ENCODE results near the gene MIPOL1. TPM values are rescaled to one million over a fixed set of nuclear protein-coding genes. Genes with fewer than 3 reads are reported as not detected.

The MIPOL1 gene
- total and polyA plus RNA-seq, 9 donors = 5.0 to 29.5 (median 20.5) TPM

- Histone ChIP-seq H3K4me3 (no peak overlapping the region), H3K36me3 (no peaks in the 10 kb centered on the region), H3K4me1 (ENCODE audit: insufficient read depth) (no peaks in the 10 kb centered on the region), H3K27me3 (no peaks in the 10 kb centered on the region), H3K9me3 (no peaks in the 10 kb centered on the region), H3K27ac (no peak overlapping the region)
- TF ChIP-seq POLR2A (IDR thresholded peaks at IDR 0.05) (no peak), CTCF (IDR thresholded peaks at IDR 0.05) (no peak), EP300 (IDR thresholded peaks at IDR 0.05) (no peak)
- DNase-seq = no peak
- 90 to 91% (median 90%) methylated on average over 2 of the region's 2 CpGs for WGBS, 3 donors
- intact Hi-C loops (cut with DNase I) = no loop called here
These were observed 365.5 kb downstream of the MIPOL1 start for GRCh38 chr14:37563189-37563588.

DNA sequence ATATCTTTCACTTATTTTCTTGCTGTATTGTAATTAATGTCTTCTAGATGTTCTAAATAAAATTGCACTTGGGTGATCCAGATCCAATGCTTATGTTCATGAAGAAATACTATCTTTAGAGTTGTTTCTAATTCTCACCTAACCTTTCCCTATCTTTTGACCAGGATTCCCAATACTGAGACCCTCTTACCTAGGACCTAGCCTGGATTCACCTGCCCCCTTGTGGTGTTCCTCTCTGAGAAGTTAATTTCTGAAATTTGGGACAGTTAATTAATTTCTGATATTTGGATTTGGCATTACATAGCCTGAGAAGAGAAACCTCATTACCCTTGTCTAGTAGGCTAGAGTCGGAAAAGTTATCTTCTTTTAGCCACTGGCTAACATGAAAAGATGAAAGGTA lies 367.8 kb downstream of the MIPOL1 start:
- WGBS, 3 donors = 87 to 89% (median 89%) methylated on average over 1 of the region's 1 CpG

GRCh38 chr14:37566811-37567371 lies 369.2 kb downstream of the MIPOL1 start:
- no peak for DNase-seq
- WGBS, 3 donors = 32 to 35% (median 33%) methylated on average over 3 of the region's 3 CpGs
- H3K36me3 ChIP-seq = no peaks in the 10 kb centered on the region
- H3K9me3 ChIP-seq = no peaks in the 10 kb centered on the region
- no peak overlapping the region for H3K4me3 ChIP-seq
- H3K27me3 ChIP-seq = no peaks in the 10 kb centered on the region
- TF ChIP-seq EP300 (IDR thresholded peaks at IDR 0.05) = no peak
- TF ChIP-seq POLR2A (IDR thresholded peaks at IDR 0.05) = no peak
- TF ChIP-seq CTCF (IDR thresholded peaks at IDR 0.05) = no peak
- no peak overlapping the region for H3K27ac ChIP-seq
- H3K4me1 ChIP-seq (ENCODE audit: insufficient read depth) = no peaks in the 10 kb centered on the region
- intact Hi-C loops (cut with DNase I) = no loop called here

More for the DNA sequence above, 367.8 kb downstream of the MIPOL1 start:
- H3K27me3 ChIP-seq = no peaks in the 10 kb centered on the region
- DNase-seq = no peak
- H3K4me1 ChIP-seq (ENCODE audit: insufficient read depth) = no peaks in the 10 kb centered on the region
- no peaks in the 10 kb centered on the region for H3K9me3 ChIP-seq
- no peak overlapping the region for H3K27ac ChIP-seq
- no peaks in the 10 kb centered on the region for H3K36me3 ChIP-seq
- intact Hi-C loops (cut with DNase I) = no loop called here
- TF ChIP-seq CTCF (IDR thresholded peaks at IDR 0.05) (no peak), EP300 (IDR thresholded peaks at IDR 0.05) (no peak)
- H3K4me3 ChIP-seq = no peak overlapping the region

DNA sequence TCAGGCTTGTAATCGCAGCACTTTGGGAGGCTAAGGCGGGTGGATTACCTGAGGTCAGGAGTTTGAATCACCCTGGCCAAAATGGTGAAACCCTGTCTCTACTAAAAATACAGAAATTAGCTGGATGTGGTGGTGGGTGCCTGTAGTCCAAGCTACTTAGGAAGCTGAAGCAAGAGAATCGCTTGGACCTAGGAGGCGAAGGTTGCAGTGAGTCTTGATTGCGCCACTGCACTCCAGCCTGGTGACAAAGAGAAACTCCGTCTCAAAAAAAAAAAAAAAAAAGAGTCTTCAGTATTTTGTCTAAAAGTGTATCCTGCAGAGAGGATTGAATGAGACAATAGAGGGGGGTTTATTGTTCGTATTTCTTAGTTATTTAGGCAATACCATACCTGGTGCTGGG lies 372.0 kb downstream of the MIPOL1 start:
- WGBS, 3 donors = 90 to 93% (median 91%) methylated on average over 7 of the region's 7 CpGs

More for the DNA sequence above, 372.0 kb downstream of the MIPOL1 start:
- Histone ChIP-seq H3K9me3 (no peaks in the 10 kb centered on the region), H3K27ac (no peak overlapping the region), H3K4me3 (no peak overlapping the region), H3K27me3 (no peaks in the 10 kb centered on the region), H3K4me1 (ENCODE audit: insufficient read depth) (no peaks in the 10 kb centered on the region), H3K36me3 (no peaks in the 10 kb centered on the region)
- DNase-seq = no peak
- TF ChIP-seq EP300 (IDR thresholded peaks at IDR 0.05) = no peak
- no peak for TF ChIP-seq POLR2A (IDR thresholded peaks at IDR 0.05)
- no peak for TF ChIP-seq CTCF (IDR thresholded peaks at IDR 0.05)
- intact Hi-C loops (cut with DNase I) = no loop called here

Data from ovary (tissue), 9 donors.